ENCODE measurements around the gene CDKAL1.

CDKAL1 gene

GRCh38 chr6:20724443-20725190 lies 190.4 kb downstream of the CDKAL1 start:
- TF ChIP-seq EGR1 (IDR thresholded peaks at IDR 0.05) (no peak), CREB1 (IDR thresholded peaks at IDR 0.05; ENCODE audit: low read depth) (no peak), MAX (IDR thresholded peaks at IDR 0.05) (no peak), NFIC (IDR thresholded peaks at IDR 0.05) (no peak), FOXM1 (IDR thresholded peaks at IDR 0.05; ENCODE audit: borderline replicate concordance, low read depth) (no peak), TEAD4 (IDR thresholded peaks at IDR 0.05) (no peak), REST (IDR thresholded peaks at IDR 0.05; ENCODE audit: low read depth) (no peak), YY1 (IDR thresholded peaks at IDR 0.05; ENCODE audit: low read depth) (no peak), TAF1 (IDR thresholded peaks at IDR 0.05; ENCODE audit: low read depth) (no peak), RAD21 (IDR thresholded peaks at IDR 0.05; ENCODE audit: low read depth) (no peak), ZBTB7A (IDR thresholded peaks at IDR 0.05; ENCODE audit: low read depth) (no peak), CEBPB (IDR thresholded peaks at IDR 0.05) (no peak), TCF12 (IDR thresholded peaks at IDR 0.05; ENCODE audit: low read depth) (no peak), EP300 (IDR thresholded peaks at IDR 0.05; ENCODE audit: borderline replicate concordance) (no peak), USF1 (IDR thresholded peaks at IDR 0.05) (no peak)

- TF ChIP-seq EGR1 (IDR thresholded peaks at IDR 0.05) (no peak), FOXM1 (IDR thresholded peaks at IDR 0.05; ENCODE audit: borderline replicate concordance, low read depth) (no peak), TAF1 (IDR thresholded peaks at IDR 0.05; ENCODE audit: low read depth) (no peak), ZBTB7A (IDR thresholded peaks at IDR 0.05; ENCODE audit: low read depth) (no peak), REST (IDR thresholded peaks at IDR 0.05; ENCODE audit: low read depth) (no peak), TCF12 (IDR thresholded peaks at IDR 0.05; ENCODE audit: low read depth) (no peak)
Measured at GRCh38 chr6:20729086-20729485, 194.8 kb downstream of the CDKAL1 start.

- TF ChIP-seq REST (IDR thresholded peaks at IDR 0.05; ENCODE audit: low read depth), result no peak
- no peak for TF ChIP-seq EP300 (IDR thresholded peaks at IDR 0.05; ENCODE audit: borderline replicate concordance)
- no peak for TF ChIP-seq NFIC (IDR thresholded peaks at IDR 0.05)
- TF ChIP-seq EGR1 (IDR thresholded peaks at IDR 0.05), result no peak
- no peak for TF ChIP-seq FOXM1 (IDR thresholded peaks at IDR 0.05; ENCODE audit: borderline replicate concordance, low read depth)
- TF ChIP-seq RAD21 (IDR thresholded peaks at IDR 0.05; ENCODE audit: low read depth), result no peak
- no peak for TF ChIP-seq USF1 (IDR thresholded peaks at IDR 0.05)
- TF ChIP-seq TEAD4 (IDR thresholded peaks at IDR 0.05), result no peak
- TF ChIP-seq ZBTB7A (IDR thresholded peaks at IDR 0.05; ENCODE audit: low read depth), result no peak
- no peak for TF ChIP-seq TCF12 (IDR thresholded peaks at IDR 0.05; ENCODE audit: low read depth)
- no peak for TF ChIP-seq CEBPB (IDR thresholded peaks at IDR 0.05)
- no peak for TF ChIP-seq CREB1 (IDR thresholded peaks at IDR 0.05; ENCODE audit: low read depth)
- no peak for TF ChIP-seq TAF1 (IDR thresholded peaks at IDR 0.05; ENCODE audit: low read depth)
- no peak for TF ChIP-seq YY1 (IDR thresholded peaks at IDR 0.05; ENCODE audit: low read depth)
- TF ChIP-seq MAX (IDR thresholded peaks at IDR 0.05), result no peak
Measured at GRCh38 chr6:20732896-20733295, 198.6 kb downstream of the CDKAL1 start.

GRCh38 chr6:20737912-20738311 lies 203.7 kb downstream of the CDKAL1 start:
- TF ChIP-seq NFIC (IDR thresholded peaks at IDR 0.05), result no peak
- no peak for TF ChIP-seq CEBPB (IDR thresholded peaks at IDR 0.05)
- TF ChIP-seq YY1 (IDR thresholded peaks at IDR 0.05; ENCODE audit: low read depth), result no peak
